Neural cell (in vitro differentiated cells): Measurements from ENCODE around the gene XCR1. TPM values are rescaled to one million over a fixed set of nuclear protein-coding genes. Genes with fewer than 3 reads are reported as not detected.

ENCODE experiments used
- H2AFZ ChIP-seq: fragments of 200-600, 300-800 bp; sonication (generic), shearing (Covaris generic); 2 replicates; pipeline ENCODE4 v1.6.0; 2014; ENCODE audit warnings: low read depth, mild to moderate bottlenecking, antibody characterized with exemption, low read length, moderate library complexity
- H3F3A ChIP-seq: fragments of 200-600 bp; shearing (Covaris generic); 2 replicates; pipeline ENCODE4 v1.6.1; 2016; ENCODE audit warnings: mild to moderate bottlenecking, moderate library complexity, mixed read lengths, antibody characterized with exemption, low read length; ENCODE audit not compliant: insufficient read depth, poor library complexity, severe bottlenecking
- H3K27ac ChIP-seq: fragments of 200-600, 300-800 bp; sonication (generic), shearing (Covaris generic); 2 replicates; pipeline ENCODE4 v1.5.1; 2014; ENCODE audit warnings: mild to moderate bottlenecking, low read length, moderate library complexity
- H3K27me3 ChIP-seq: fragments of 300-800, 200-600 bp; sonication (generic), shearing (Covaris generic); 2 replicates; pipeline ENCODE4 v1.6.0; 2014; ENCODE audit warnings: mild to moderate bottlenecking, low read depth, low read length, moderate library complexity; ENCODE audit not compliant: insufficient read depth
- H3K36me3 ChIP-seq: fragments of 300-800, 200-600 bp; sonication (generic), shearing (Covaris generic); 2 replicates; pipeline ENCODE4 v1.5.1; 2014; ENCODE audit warnings: mild to moderate bottlenecking, antibody characterized with exemption, low read length, moderate library complexity; ENCODE audit not compliant: insufficient read depth
- H3K4me2 ChIP-seq: fragments of 300-800, 200-600 bp; sonication (generic), shearing (Covaris generic); 2 replicates; pipeline ENCODE4 v1.6.0; 2014; ENCODE audit warnings: mild to moderate bottlenecking, low read length
- H3K4me3 ChIP-seq: fragments of 300-800, 200-600 bp; sonication (generic), shearing (Covaris generic); 2 replicates; pipeline ENCODE4 v1.5.1; 2014; ENCODE audit warnings: mild to moderate bottlenecking, low read length, moderate library complexity
- H3K79me2 ChIP-seq: fragments of 200-600 bp; shearing (Covaris generic); replicated peaks from 2 replicates; pipeline ENCODE4 v1.6.0; 2014; ENCODE audit warnings: mild to moderate bottlenecking, low read length, moderate library complexity; ENCODE audit not compliant: insufficient read depth
- H3K9ac ChIP-seq: fragments of 300-800, 200-600 bp; sonication (generic), shearing (Covaris generic); 2 replicates; pipeline ENCODE4 v1.6.1; 2016; ENCODE audit warnings: mild to moderate bottlenecking, low read length, mixed read lengths
- H3K9me2 ChIP-seq: fragments of 200-600 bp; shearing (Covaris generic); 2 replicates; pipeline ENCODE4 v1.6.1; 2016; ENCODE audit warnings: mild to moderate bottlenecking, low read length, mixed read lengths; ENCODE audit not compliant: insufficient read depth
- H3K9me3 ChIP-seq: fragments of 200-600, 300-800 bp; sonication (generic), shearing (Covaris generic); 2 replicates; pipeline ENCODE4 v1.6.1; 2016; ENCODE audit warnings: mild to moderate bottlenecking, mixed run types, low read length, moderate library complexity, mixed read lengths
- H4K20me1 ChIP-seq: fragments of 200-600 bp; shearing (Covaris generic); 2 replicates; pipeline ENCODE4 v1.6.1; 2016; ENCODE audit warnings: mild to moderate bottlenecking, mixed run types; ENCODE audit not compliant: insufficient read depth
- EP300 ChIP-seq: fragments of 450-650 bp; conservative IDR thresholded peaks from 2 replicates; pipeline ENCODE4 v1.6.1; 2014; ENCODE audit warnings: antibody characterized with exemption, mild to moderate bottlenecking, moderate library complexity; ENCODE audit not compliant: poor library complexity, severe bottlenecking
- EZH2 ChIP-seq: fragments of 200-600, 300-800 bp; shearing (Covaris generic), sonication (generic); IDR thresholded peaks from 2 replicates; pipeline ENCODE4 v1.6.1; 2014; ENCODE audit warnings: antibody characterized with exemption, low read length, borderline replicate concordance, mild to moderate bottlenecking; ENCODE audit not compliant: insufficient read depth, poor library complexity, severe bottlenecking
- MXI1 ChIP-seq: fragments of 450-650 bp; conservative IDR thresholded peaks from 2 replicates; pipeline ENCODE4 v1.6.1; 2014; ENCODE audit warnings: antibody characterized with exemption, mild to moderate bottlenecking; ENCODE audit not compliant: poor library complexity, severe bottlenecking
- POLR2AphosphoS5 ChIP-seq: IDR thresholded peaks from 2 replicates; pipeline ENCODE4 v1.6.1; 2012
- RAD21 ChIP-seq: fragments of 450-650 bp; conservative IDR thresholded peaks from 2 replicates; pipeline ENCODE4 v1.6.1; 2014; ENCODE audit warnings: antibody characterized with exemption, mild to moderate bottlenecking, moderate library complexity
- REST ChIP-seq: IDR thresholded peaks from 2 replicates; pipeline ENCODE4 v1.6.1; 2012; ENCODE audit warnings: borderline replicate concordance
- SMC3 ChIP-seq: fragments of 450-650 bp; conservative IDR thresholded peaks from 2 replicates; pipeline ENCODE4 v1.6.1; 2014; ENCODE audit warnings: antibody characterized with exemption, mild to moderate bottlenecking, moderate library complexity; ENCODE audit not compliant: poor library complexity
- TAF1 ChIP-seq: IDR thresholded peaks from 2 replicates; pipeline ENCODE4 v1.6.1; 2012; ENCODE audit warnings: low read depth
- polyA plus RNA-seq: library from polyadenylated mRNA; depleted of rRNA; stranded (reverse); fragments of >200 nt; gene quantifications from 2 replicates; pipeline ENCODE4 v1.2.3, GENCODE V29; 2014
- TF ChIP-seq, protein P1 (sequence below): fragments of 450-650 bp; IDR thresholded peaks from 2 replicates; pipeline ENCODE4 v1.5.1; 2014; ENCODE audit warnings: antibody characterized with exemption, mild to moderate bottlenecking, moderate library complexity; ENCODE audit not compliant: poor library complexity, severe bottlenecking

Gene XCR1
- polyA plus RNA-seq, 1 donor from 2014 or later = not detected

DNA sequence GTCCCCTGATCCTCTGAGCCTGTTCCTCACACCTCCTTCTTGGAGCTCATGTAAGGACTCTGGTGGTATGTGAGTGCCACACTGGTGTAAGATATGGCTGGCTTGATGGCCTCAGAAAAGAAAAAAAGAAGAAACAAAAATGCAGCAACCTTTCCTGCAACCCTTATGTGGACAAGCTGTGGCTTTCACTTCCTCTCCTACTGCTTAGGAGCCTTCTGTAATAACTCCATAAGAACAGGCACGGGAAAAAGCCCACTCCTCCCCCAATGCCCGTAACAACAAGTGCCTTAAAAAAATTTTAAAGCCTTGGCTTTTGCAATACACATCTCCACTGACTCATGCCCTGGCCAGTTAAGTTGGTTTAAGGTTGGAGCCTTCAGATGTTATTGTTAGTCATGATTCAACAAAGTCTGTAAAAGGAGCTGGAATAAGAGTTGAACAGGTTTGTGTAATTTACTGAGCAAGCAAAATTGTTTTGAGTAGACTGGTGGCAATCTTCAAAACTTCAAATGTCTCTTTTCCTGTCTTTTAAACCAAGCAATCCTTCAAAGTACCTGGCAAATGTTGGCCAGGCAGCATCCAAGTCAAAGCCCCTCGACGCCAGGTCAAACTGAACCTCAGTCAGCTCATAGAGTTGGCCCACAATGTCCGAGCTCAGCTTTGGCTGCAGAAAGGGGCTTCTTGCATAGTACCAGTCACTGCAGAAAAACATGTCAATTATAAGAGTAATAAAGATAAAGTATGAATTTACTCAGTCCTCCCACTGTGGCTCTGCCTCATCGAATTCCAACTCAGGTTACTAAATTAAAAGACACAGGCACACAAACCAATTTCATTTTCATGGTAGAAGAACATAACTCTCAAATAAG, 54.5 kb downstream of the XCR1 start:
- no peak overlapping the region for H2AFZ ChIP-seq
- no peaks in the 10 kb centered on the region for H3F3A ChIP-seq
- H3K27me3 ChIP-seq = no peaks in the 10 kb centered on the region
- H3K9me2 ChIP-seq = no peaks in the 10 kb centered on the region
- no peaks in the 10 kb centered on the region for H3K9me3 ChIP-seq
- no peaks in the 10 kb centered on the region for H4K20me1 ChIP-seq
- no peaks in the 10 kb centered on the region for H3K36me3 ChIP-seq
- no peak overlapping the region for H3K9ac ChIP-seq
- no peak overlapping the region for H3K4me2 ChIP-seq
- no peak overlapping the region for H3K27ac ChIP-seq
- no peaks in the 10 kb centered on the region for H3K79me2 ChIP-seq
- TF ChIP-seq MXI1 = no peak
- no peak overlapping the region for H3K4me3 ChIP-seq

GRCh38 chr3:45969953-45970352, 57.3 kb downstream of the XCR1 start:
- Histone ChIP-seq H3F3A (no peaks in the 10 kb centered on the region), H3K79me2 (no peaks in the 10 kb centered on the region), H3K27ac (no peak overlapping the region), H3K4me2 (no peak overlapping the region), H3K36me3 (no peaks in the 10 kb centered on the region), H3K9ac (no peak overlapping the region), H3K4me3 (no peak overlapping the region), H3K9me3 (no peaks in the 10 kb centered on the region), H3K27me3 (no peaks in the 10 kb centered on the region), H3K9me2 (no peaks in the 10 kb centered on the region), H2AFZ (no peak overlapping the region), H4K20me1 (no peaks in the 10 kb centered on the region)
- TF ChIP-seq EZH2 (no peak), MXI1 (no peak)

DNA sequence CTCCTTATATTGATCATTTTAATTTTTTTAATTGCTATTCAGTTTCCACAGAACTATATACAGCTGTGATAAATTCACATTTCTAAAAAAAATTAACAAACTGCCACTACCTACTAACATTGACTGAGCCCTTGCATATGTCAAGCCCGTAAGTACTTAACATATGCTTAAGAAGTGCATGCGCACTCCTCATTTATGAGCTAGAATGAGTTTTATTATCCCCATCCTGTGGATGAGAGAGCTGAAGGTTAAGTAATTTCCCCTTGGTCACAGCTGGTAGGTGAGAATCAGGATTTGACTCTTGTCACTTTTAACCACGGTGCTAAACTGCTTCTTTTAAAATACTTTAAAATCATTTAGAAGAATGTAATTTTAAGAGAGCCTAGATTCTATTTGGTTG, 58.2 kb downstream of the XCR1 start:
- no peaks in the 10 kb centered on the region for H3K27me3 ChIP-seq
- H3K4me2 ChIP-seq = no peak overlapping the region

More for the DNA sequence above, 58.2 kb downstream of the XCR1 start:
- no peak overlapping the region for H3K9ac ChIP-seq
- no peaks in the 10 kb centered on the region for H3K9me3 ChIP-seq
- H4K20me1 ChIP-seq = no peaks in the 10 kb centered on the region
- H3F3A ChIP-seq = no peaks in the 10 kb centered on the region
- no peak overlapping the region for H2AFZ ChIP-seq
- H3K79me2 ChIP-seq = no peaks in the 10 kb centered on the region
- TF ChIP-seq SMC3 (no peak), TAF1 (no peak), MXI1 (no peak), REST (no peak), POLR2AphosphoS5 (no peak), EZH2 (no peak), EP300 (no peak), RAD21 (no peak)
- TF ChIP-seq, protein P1, sequence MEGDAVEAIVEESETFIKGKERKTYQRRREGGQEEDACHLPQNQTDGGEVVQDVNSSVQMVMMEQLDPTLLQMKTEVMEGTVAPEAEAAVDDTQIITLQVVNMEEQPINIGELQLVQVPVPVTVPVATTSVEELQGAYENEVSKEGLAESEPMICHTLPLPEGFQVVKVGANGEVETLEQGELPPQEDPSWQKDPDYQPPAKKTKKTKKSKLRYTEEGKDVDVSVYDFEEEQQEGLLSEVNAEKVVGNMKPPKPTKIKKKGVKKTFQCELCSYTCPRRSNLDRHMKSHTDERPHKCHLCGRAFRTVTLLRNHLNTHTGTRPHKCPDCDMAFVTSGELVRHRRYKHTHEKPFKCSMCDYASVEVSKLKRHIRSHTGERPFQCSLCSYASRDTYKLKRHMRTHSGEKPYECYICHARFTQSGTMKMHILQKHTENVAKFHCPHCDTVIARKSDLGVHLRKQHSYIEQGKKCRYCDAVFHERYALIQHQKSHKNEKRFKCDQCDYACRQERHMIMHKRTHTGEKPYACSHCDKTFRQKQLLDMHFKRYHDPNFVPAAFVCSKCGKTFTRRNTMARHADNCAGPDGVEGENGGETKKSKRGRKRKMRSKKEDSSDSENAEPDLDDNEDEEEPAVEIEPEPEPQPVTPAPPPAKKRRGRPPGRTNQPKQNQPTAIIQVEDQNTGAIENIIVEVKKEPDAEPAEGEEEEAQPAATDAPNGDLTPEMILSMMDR = no peak
- H3K27ac ChIP-seq = no peak overlapping the region
- H3K36me3 ChIP-seq = no peaks in the 10 kb centered on the region
- H3K4me3 ChIP-seq = no peak overlapping the region
- H3K9me2 ChIP-seq = no peaks in the 10 kb centered on the region
